ENCODE measurements around the gene AIP. TPM values are rescaled to one million over a fixed set of nuclear protein-coding genes. Genes with fewer than 3 reads are reported as not detected.
A peak's percentile ranks its signal among the peaks of the same experiment; 100 is the strongest.

The AIP gene
- total and polyA plus RNA-seq, 9 of the 15 experiments (the other 6 are each of a cell fraction or from before 2014, with no cell fraction given): 5.2 to 92.5 (median 52.7) TPM

GRCh38 chr11:67505605-67506396 is 23.0 kb downstream of the AIP start (continued):
- no peak for TF ChIP-seq HOMEZ (CRISPR knock-in tag; IDR thresholded peaks at IDR 0.05)
- TF ChIP-seq, protein P1, sequence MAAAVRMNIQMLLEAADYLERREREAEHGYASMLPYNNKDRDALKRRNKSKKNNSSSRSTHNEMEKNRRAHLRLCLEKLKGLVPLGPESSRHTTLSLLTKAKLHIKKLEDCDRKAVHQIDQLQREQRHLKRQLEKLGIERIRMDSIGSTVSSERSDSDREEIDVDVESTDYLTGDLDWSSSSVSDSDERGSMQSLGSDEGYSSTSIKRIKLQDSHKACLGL (CRISPR knock-in tag; IDR thresholded peaks at IDR 0.05; ENCODE audit: borderline replicate concordance, poor library complexity, severe bottlenecking): no peak
- TF ChIP-seq NFE2 (IDR thresholded peaks at IDR 0.05; ENCODE audit: low read depth): no peak
- TF ChIP-seq SREBF1 (IDR thresholded peaks at IDR 0.05; ENCODE audit: borderline replicate concordance, low read depth, low read length): no peak
- no peak for TF ChIP-seq WHSC1 (IDR thresholded peaks at IDR 0.05; ENCODE audit: low read length)
- peak; percentile 68 for TF ChIP-seq CHD4 (IDR thresholded peaks at IDR 0.05; ENCODE audit: insufficient read depth, insufficient replicate concordance, low read depth, low read length, poor library complexity, severe bottlenecking)
- TF ChIP-seq MBD1 (CRISPR knock-in tag; IDR thresholded peaks at IDR 0.05): no peak
- 0 out of 2 replicates have a peak, but pooled peaks have one; percentile 57 for TF ChIP-seq TOE1 (IDR thresholded peaks at IDR 0.05; ENCODE audit: borderline replicate concordance)
- no peak for TF ChIP-seq TOE1 (CRISPR knock-in tag; IDR thresholded peaks at IDR 0.05; ENCODE audit: borderline replicate concordance, low read depth)
- no peak for TF ChIP-seq COPS2 (conservative IDR thresholded peaks at IDR 0.05)
- no peak for TF ChIP-seq SRSF7 (optimal IDR thresholded peaks at IDR 0.05; ENCODE audit: low read depth, low read length)
- TF ChIP-seq MAFK (IDR thresholded peaks at IDR 0.05; ENCODE audit: low read length): no peak
- peak in 1 of 3 experiments; percentile 51 for TF ChIP-seq YY1 (IDR thresholded peaks at IDR 0.05; ENCODE audit: borderline replicate concordance in 1 of 3, control insufficient read depth in 1 of 3, extremely low read depth in 1 of 3, insufficient read depth in 3 of 3, insufficient read length in 1 of 3, insufficient replicate concordance in 2 of 3, low read depth in 1 of 3, low read length in 2 of 3)
- no peak for TF ChIP-seq CBFA2T3 (IDR thresholded peaks at IDR 0.05)
- no peak for TF ChIP-seq ZNF780A (CRISPR knock-in tag; IDR thresholded peaks at IDR 0.05)
- TF ChIP-seq FOXJ3 (CRISPR knock-in tag; IDR thresholded peaks at IDR 0.05): no peak
- no peak for TF ChIP-seq RBM39 (optimal IDR thresholded peaks at IDR 0.05; ENCODE audit: low read depth, low read length)
- TF ChIP-seq, protein P2, sequence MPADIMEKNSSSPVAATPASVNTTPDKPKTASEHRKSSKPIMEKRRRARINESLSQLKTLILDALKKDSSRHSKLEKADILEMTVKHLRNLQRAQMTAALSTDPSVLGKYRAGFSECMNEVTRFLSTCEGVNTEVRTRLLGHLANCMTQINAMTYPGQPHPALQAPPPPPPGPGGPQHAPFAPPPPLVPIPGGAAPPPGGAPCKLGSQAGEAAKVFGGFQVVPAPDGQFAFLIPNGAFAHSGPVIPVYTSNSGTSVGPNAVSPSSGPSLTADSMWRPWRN (IDR thresholded peaks at IDR 0.05; ENCODE audit: low read depth): no peak
- TF ChIP-seq FOS (IDR thresholded peaks at IDR 0.05; ENCODE audit: extremely low read depth, insufficient read length): no peak
- no peak for TF ChIP-seq SRSF9 (IDR thresholded peaks at IDR 0.05; ENCODE audit: borderline replicate concordance, low read depth, low read length)
- TF ChIP-seq, protein P3, sequence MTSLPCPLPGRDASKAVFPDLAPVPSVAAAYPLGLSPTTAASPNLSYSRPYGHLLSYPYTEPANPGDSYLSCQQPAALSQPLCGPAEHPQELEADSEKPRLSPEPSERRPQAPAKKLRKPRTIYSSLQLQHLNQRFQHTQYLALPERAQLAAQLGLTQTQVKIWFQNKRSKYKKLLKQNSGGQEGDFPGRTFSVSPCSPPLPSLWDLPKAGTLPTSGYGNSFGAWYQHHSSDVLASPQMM (CRISPR knock-in tag; IDR thresholded peaks at IDR 0.05): no peak

Measured in K562 (cell line).